Activated CD4-positive, alpha-beta memory T cell treated with anti-CD3 and anti-CD28 coated beads, Interleukin-2, amount 10 ng/mL, durations not matched to agents 7 days and 5 days (primary cell): ENCODE results near the gene PXDC1. TPM values are rescaled to one million over a fixed set of nuclear protein-coding genes. Genes with fewer than 3 reads are reported as not detected.
"Not testable (repeated sequence)": the region's sequence is repeated elsewhere in the genome, so short reads cannot be mapped to it uniquely, and the experiment has no call there.

Experiments used
- CTCF ChIA-PET: fragments of 350-600 bp; sonication (Branson Sonifier 250); formaldehyde crosslinking; loops from one replicate; lab custom pipeline; 2021; ENCODE audit warnings: antibody characterized with exemption, inconsistent platforms; lab: Charles Lee
- POLR2A ChIA-PET: fragments of 350-600 bp; sonication (Branson Sonifier 250); formaldehyde crosslinking; loops from one replicate; lab custom pipeline; 2021; ENCODE audit warnings: antibody characterized with exemption; lab: Charles Lee
- DNase-seq: peaks from one replicate; pipeline ENCODE4 v3.0.0-alpha.2; 2020
- H3K27ac Mint-ChIP-seq: one replicate; pipeline ENCODE4 v1.8.0; 2021; ENCODE audit warnings: mild to moderate bottlenecking, mixed read lengths
- H3K27me3 Mint-ChIP-seq: one replicate; pipeline ENCODE4 v1.8.0; 2021; ENCODE audit warnings: mixed read lengths
- H3K36me3 Mint-ChIP-seq: one replicate; pipeline ENCODE4 v1.8.0; 2021; ENCODE audit warnings: low read depth, mixed read lengths
- H3K4me1 Mint-ChIP-seq: one replicate; pipeline ENCODE4 v1.8.0; 2021; ENCODE audit warnings: mixed read lengths
- H3K4me3 Mint-ChIP-seq: one replicate; pipeline ENCODE4 v1.8.0; 2021; ENCODE audit warnings: mild to moderate bottlenecking, mixed read lengths
- H3K9me3 Mint-ChIP-seq: one replicate; pipeline ENCODE4 v1.8.0; 2021; ENCODE audit warnings: mixed read lengths
- total RNA-seq, 2 experiments: library from RNA; stranded (reverse); gene quantifications; one replicate each; pipeline ENCODE4 v1.2.3, GENCODE V29; 2021

PXDC1 gene
- total RNA-seq, 2 experiments from 2014 or later, result 1.1 to 1.4 TPM

GRCh38 chr6:3765415-3765814, 13.9 kb upstream of the PXDC1 start:
- H3K27me3 Mint-ChIP-seq, result peaks cover 4% of the 10 kb centered on the region
- H3K9me3 Mint-ChIP-seq, result no peaks in the 10 kb centered on the region
- no peak overlapping the region for H3K27ac Mint-ChIP-seq
- H3K4me1 Mint-ChIP-seq, result peaks cover 2% of the 10 kb centered on the region
- no peak for DNase-seq
- no peaks in the 10 kb centered on the region for H3K36me3 Mint-ChIP-seq
- ChIA-PET POLR2A (no interaction called here), CTCF (no interaction called here)
- H3K4me3 Mint-ChIP-seq, result no peak overlapping the region

GRCh38 chr6:3764516-3765335, 13.2 kb upstream of the PXDC1 start:
- Mint-ChIP-seq H3K9me3 (no peaks in the 10 kb centered on the region), H3K27ac (no peak overlapping the region), H3K4me1 (peaks cover 2% of the 10 kb centered on the region), H3K27me3 (peaks cover 4% of the 10 kb centered on the region), H3K36me3 (no peaks in the 10 kb centered on the region), H3K4me3 (no peak overlapping the region)
- ChIA-PET POLR2A (no interaction called here), CTCF (no interaction called here)
- DNase-seq, result no peak

GRCh38 chr6:3762852-3763251, 11.3 kb upstream of the PXDC1 start:
- no peak overlapping the region for H3K4me3 Mint-ChIP-seq
- POLR2A ChIA-PET, result no interaction called here
- H3K36me3 Mint-ChIP-seq, result no peaks in the 10 kb centered on the region
- DNase-seq, result no peak
- H3K27me3 Mint-ChIP-seq, result peaks cover 4% of the 10 kb centered on the region
- no peaks in the 10 kb centered on the region for H3K4me1 Mint-ChIP-seq
- no peaks in the 10 kb centered on the region for H3K9me3 Mint-ChIP-seq
- CTCF ChIA-PET, result no interaction called here
- no peak overlapping the region for H3K27ac Mint-ChIP-seq

GRCh38 chr6:3762359-3762758, 10.8 kb upstream of the PXDC1 start:
- CTCF ChIA-PET, result no interaction called here
- POLR2A ChIA-PET, result no interaction called here
- peaks cover 4% of the 10 kb centered on the region for H3K27me3 Mint-ChIP-seq
- no peaks in the 10 kb centered on the region for H3K36me3 Mint-ChIP-seq
- H3K9me3 Mint-ChIP-seq, result no peaks in the 10 kb centered on the region
- no peak overlapping the region for H3K4me3 Mint-ChIP-seq
- H3K4me1 Mint-ChIP-seq, result no peaks in the 10 kb centered on the region
- no peak for DNase-seq
- H3K27ac Mint-ChIP-seq, result no peak overlapping the region

- Mint-ChIP-seq H3K36me3 (no peaks in the 10 kb centered on the region), H3K9me3 (no peaks in the 10 kb centered on the region), H3K27me3 (peaks cover 4% of the 10 kb centered on the region), H3K27ac (no peak overlapping the region), H3K4me3 (no peak overlapping the region), H3K4me1 (no peaks in the 10 kb centered on the region)
- ChIA-PET CTCF (no interaction called here), POLR2A (no interaction called here)
- DNase-seq, result no peak
These were observed 10.4 kb upstream of the PXDC1 start for GRCh38 chr6:3761989-3762270.

- Mint-ChIP-seq H3K9me3 (no peaks in the 10 kb centered on the region), H3K4me3 (no peak overlapping the region), H3K4me1 (no peaks in the 10 kb centered on the region), H3K27ac (no peak overlapping the region), H3K27me3 (peaks cover 5% of the 10 kb centered on the region), H3K36me3 (no peaks in the 10 kb centered on the region)
- ChIA-PET POLR2A (no interaction called here), CTCF (interaction anchor here (0.9 kb wide), 1 partner anchor 17 kb away, joined by 3 read pairs; no protein-coding TSS in a partner anchor)
- no peak for DNase-seq
These were observed 8.2 kb upstream of the PXDC1 start for GRCh38 chr6:3759646-3760232.

- Mint-ChIP-seq H3K9me3 (no peaks in the 10 kb centered on the region), H3K27me3 (peaks cover 10% of the 10 kb centered on the region), H3K36me3 (no peaks in the 10 kb centered on the region), H3K27ac (no peak overlapping the region), H3K4me3 (no peak overlapping the region), H3K4me1 (no peaks in the 10 kb centered on the region)
- POLR2A ChIA-PET, result interaction anchor here (0.6 kb wide), 1 partner anchor 380 kb away, joined by 3 read pairs; no protein-coding TSS in a partner anchor
- CTCF ChIA-PET, result no interaction called here
- no peak for DNase-seq
These were observed 7.3 kb upstream of the PXDC1 start for GRCh38 chr6:3758842-3759144.

- CTCF ChIA-PET, H3K4me3 Mint-ChIP-seq, H3K36me3 Mint-ChIP-seq, DNase-seq, H3K9me3 Mint-ChIP-seq, H3K4me1 Mint-ChIP-seq, H3K27ac Mint-ChIP-seq: not testable (repeated sequence)
- POLR2A ChIA-PET, result interaction anchor here (0.6 kb wide), 1 partner anchor 381 kb away, joined by 3 read pairs; no protein-coding TSS in a partner anchor
- H3K27me3 Mint-ChIP-seq, result peaks cover 16% of the 10 kb centered on the region
These were observed 6.7 kb upstream of the PXDC1 start for GRCh38 chr6:3757998-3758841.

- peaks cover 22% of the 10 kb centered on the region for H3K27me3 Mint-ChIP-seq
- H3K4me1 Mint-ChIP-seq, result peaks cover 3% of the 10 kb centered on the region
- DNase-seq, result no peak
- no peaks in the 10 kb centered on the region for H3K9me3 Mint-ChIP-seq
- H3K27ac Mint-ChIP-seq, result no peak overlapping the region
- POLR2A ChIA-PET, result no interaction called here
- H3K36me3 Mint-ChIP-seq, result no peaks in the 10 kb centered on the region
- CTCF ChIA-PET, result interaction anchor here (1.0 kb wide), 1 partner anchor 15 kb away, joined by 3 read pairs; no protein-coding TSS in a partner anchor
- no peak overlapping the region for H3K4me3 Mint-ChIP-seq
These were observed 5.7 kb upstream of the PXDC1 start for GRCh38 chr6:3757241-3757641.

- DNase-seq, result no peak
- Mint-ChIP-seq H3K36me3 (no peaks in the 10 kb centered on the region), H3K27ac (no peak overlapping the region), H3K27me3 (peaks cover 22% of the 10 kb centered on the region), H3K4me1 (peaks cover 3% of the 10 kb centered on the region), H3K9me3 (no peaks in the 10 kb centered on the region), H3K4me3 (no peak overlapping the region)
- ChIA-PET POLR2A (no interaction called here), CTCF (interaction anchor here (0.9 to 2.2 kb wide), 4 partner anchors 10 to 222 kb away, joined by 3 to 13 read pairs (median 4); partner anchors contain the start of gene FAM50B)
These were observed 5.0 kb upstream of the PXDC1 start for GRCh38 chr6:3756546-3756945.

- POLR2A ChIA-PET, result no interaction called here
- Mint-ChIP-seq H3K36me3 (no peaks in the 10 kb centered on the region), H3K4me3 (no peak overlapping the region), H3K9me3 (no peaks in the 10 kb centered on the region), H3K4me1 (peaks cover 3% of the 10 kb centered on the region), H3K27me3 (peaks cover 22% of the 10 kb centered on the region), H3K27ac (no peak overlapping the region)
- CTCF ChIA-PET, result interaction anchor here (0.9 to 2.2 kb wide), 6 partner anchors 10 to 222 kb away, joined by 3 to 13 read pairs (median 4); partner anchors contain the start of gene FAM50B
- DNase-seq, result no peak
These were observed 4.4 kb upstream of the PXDC1 start for GRCh38 chr6:3755637-3756545.

GRCh38 chr6:3754776-3755175, 3.3 kb upstream of the PXDC1 start:
- CTCF ChIA-PET, result interaction anchor here (1.0 to 2.2 kb wide), 5 partner anchors 12 to 223 kb away, joined by 3 to 13 read pairs (median 4); no protein-coding TSS in a partner anchor
- Mint-ChIP-seq H3K36me3 (no peaks in the 10 kb centered on the region), H3K9me3 (no peaks in the 10 kb centered on the region), H3K27ac (no peak overlapping the region), H3K4me1 (peaks cover 3% of the 10 kb centered on the region), H3K4me3 (no peak overlapping the region), H3K27me3 (peaks cover 26% of the 10 kb centered on the region)
- DNase-seq, result no peak
- POLR2A ChIA-PET, result no interaction called here
